MM.1S (cell line): Measurements from ENCODE around the gene UST.

ENCODE experiments used
- DNase-seq: peaks from one replicate; pipeline ENCODE4 v3.0.0-alpha.2; 2015
- H2AFZ ChIP-seq: fragments of 300-600 bp; sonication (generic); 2 replicates; pipeline ENCODE4 v1.6.0; 2016; ENCODE audit warnings: antibody characterized with exemption, low read length
- H3F3A ChIP-seq: fragments of 300-600 bp; sonication (generic); 2 replicates; pipeline ENCODE4 v1.6.1; 2016; ENCODE audit warnings: mild to moderate bottlenecking, antibody characterized with exemption, low read length, moderate library complexity, mixed read lengths; ENCODE audit not compliant: insufficient read depth
- H3K27ac ChIP-seq: fragments of 300-600 bp; sonication (generic); 2 replicates; pipeline ENCODE4 v1.5.1; 2016; ENCODE audit warnings: mild to moderate bottlenecking, low read length
- H3K27me3 ChIP-seq: fragments of 300-600 bp; sonication (generic); replicated peaks from 2 replicates; pipeline ENCODE4 v1.6.0; 2016; ENCODE audit warnings: low read length; ENCODE audit not compliant: insufficient read depth
- H3K36me3 ChIP-seq: fragments of 300-600 bp; sonication (generic); replicated peaks from 2 replicates; pipeline ENCODE4 v1.6.1; 2016; ENCODE audit warnings: mild to moderate bottlenecking, low read length, mixed read lengths; ENCODE audit not compliant: insufficient read depth
- H3K4me1 ChIP-seq: fragments of 300-600 bp; sonication (generic); 2 replicates; pipeline ENCODE4 v1.6.1; 2016; ENCODE audit warnings: low read length, mixed read lengths
- H3K4me2 ChIP-seq: fragments of 300-600 bp; sonication (generic); 2 replicates; pipeline ENCODE4 v1.6.0; 2016; ENCODE audit warnings: low read depth, low read length
- H3K4me3 ChIP-seq: fragments of 300-600 bp; sonication (generic); 2 replicates; pipeline ENCODE4 v1.5.1; 2016; ENCODE audit warnings: low read length, mixed read lengths
- H3K79me2 ChIP-seq: fragments of 300-600 bp; sonication (generic); 2 replicates; pipeline ENCODE4 v1.6.1; 2016; ENCODE audit warnings: mixed run types, low read length, mixed read lengths
- H3K9ac ChIP-seq: fragments of 300-600 bp; sonication (generic); 2 replicates; pipeline ENCODE4 v1.6.1; 2016; ENCODE audit warnings: low read length, mixed read lengths
- H3K9me2 ChIP-seq: fragments of 300-600 bp; sonication (generic); replicated peaks from 2 replicates; pipeline ENCODE4 v1.6.1; 2016; ENCODE audit warnings: mild to moderate bottlenecking, low read length, mixed read lengths; ENCODE audit not compliant: insufficient read depth
- H3K9me3 ChIP-seq: fragments of 300-600 bp; sonication (generic); replicated peaks from 2 replicates; pipeline ENCODE4 v1.6.1; 2016; ENCODE audit warnings: mild to moderate bottlenecking, low read length, mixed read lengths; ENCODE audit not compliant: insufficient read depth
- H4K20me1 ChIP-seq: fragments of 300-600 bp; sonication (generic); 2 replicates; pipeline ENCODE4 v1.6.1; 2016; ENCODE audit warnings: mild to moderate bottlenecking, low read length, moderate library complexity, mixed read lengths; ENCODE audit not compliant: insufficient read depth
- CTCF ChIP-seq: fragments of 300-600 bp; sonication (generic); IDR thresholded peaks from 2 replicates; pipeline ENCODE4 v1.5.1; 2016; ENCODE audit warnings: antibody characterized with exemption, low read length, mixed read lengths
- EZH2 ChIP-seq: fragments of 300-600 bp; sonication (generic); optimal IDR thresholded peaks from 2 replicates; pipeline ENCODE3; 2017; ENCODE audit warnings: low read depth, mild to moderate bottlenecking, antibody characterized with exemption, low read length, mixed read lengths
- EZH2phosphoT487 ChIP-seq: fragments of 300-600 bp; sonication (generic); IDR thresholded peaks from 2 replicates; pipeline ENCODE4 v1.6.1; 2018; ENCODE audit warnings: antibody characterized with exemption, low read length

The UST gene

GRCh38 chr6:149094156-149094555, 347.3 kb downstream of the UST start:
- no peak overlapping the region for H3K4me2 ChIP-seq
- TF ChIP-seq EZH2 (no peak), EZH2phosphoT487 (no peak), CTCF (no peak)

GRCh38 chr6:149094934-149095351, 348.1 kb downstream of the UST start:
- Histone ChIP-seq H3K4me1 (no peaks in the 10 kb centered on the region), H3K9me3 (no peaks in the 10 kb centered on the region), H3K27me3 (no peaks in the 10 kb centered on the region), H3K27ac (no peak overlapping the region), H3K9me2 (no peaks in the 10 kb centered on the region), H4K20me1 (no peaks in the 10 kb centered on the region), H3K79me2 (no peaks in the 10 kb centered on the region), H3F3A (no peaks in the 10 kb centered on the region), H3K9ac (no peak overlapping the region), H3K36me3 (no peaks in the 10 kb centered on the region), H2AFZ (no peak overlapping the region), H3K4me2 (no peak overlapping the region), H3K4me3 (no peak overlapping the region)
- no peak for DNase-seq
- no peak for TF ChIP-seq CTCF
- TF ChIP-seq EZH2 = no peak
- TF ChIP-seq EZH2phosphoT487 = no peak

More at GRCh38 chr6:149094156-149094555, 347.3 kb downstream of the UST start:
- Histone ChIP-seq H3K9ac (no peak overlapping the region), H4K20me1 (no peaks in the 10 kb centered on the region), H3F3A (no peaks in the 10 kb centered on the region), H3K36me3 (no peaks in the 10 kb centered on the region), H2AFZ (no peak overlapping the region), H3K9me3 (no peaks in the 10 kb centered on the region), H3K9me2 (no peaks in the 10 kb centered on the region), H3K27me3 (no peaks in the 10 kb centered on the region), H3K4me1 (no peaks in the 10 kb centered on the region), H3K4me3 (no peak overlapping the region), H3K79me2 (no peaks in the 10 kb centered on the region), H3K27ac (no peak overlapping the region)
- DNase-seq = no peak

- DNase-seq = no peak
- H3K9me2 ChIP-seq = no peaks in the 10 kb centered on the region
Observed at GRCh38 chr6:149095842-149096241, 349.0 kb downstream of the UST start.

More at GRCh38 chr6:149095842-149096241, 349.0 kb downstream of the UST start:
- Histone ChIP-seq H3K79me2 (no peaks in the 10 kb centered on the region), H2AFZ (no peak overlapping the region), H3K9me3 (no peaks in the 10 kb centered on the region), H3F3A (no peaks in the 10 kb centered on the region), H3K4me3 (no peak overlapping the region), H3K4me1 (no peaks in the 10 kb centered on the region), H3K9ac (no peak overlapping the region), H3K27me3 (no peaks in the 10 kb centered on the region), H3K36me3 (no peaks in the 10 kb centered on the region), H3K27ac (no peak overlapping the region), H3K4me2 (no peak overlapping the region), H4K20me1 (no peaks in the 10 kb centered on the region)
- TF ChIP-seq EZH2phosphoT487 = no peak
- no peak for TF ChIP-seq EZH2
- TF ChIP-seq CTCF = no peak
